GM06990 (cell line): ENCODE measurements around the gene SEPTIN1.

ENCODE experiments used
- DNase-seq: peaks from one replicate; pipeline ENCODE4 v3.0.0-alpha.2; 2011; ENCODE audit not compliant: insufficient read length; ENCODE audit errors: extremely low read depth
- H3K27me3 ChIP-seq: replicated peaks from 2 replicates; pipeline ENCODE4 v1.6.0; 2011; ENCODE audit warnings: low read length; ENCODE audit not compliant: control insufficient read depth, insufficient read depth
- H3K36me3 ChIP-seq: 2 replicates; pipeline ENCODE4 v1.5.1; 2011; ENCODE audit warnings: low read length; ENCODE audit not compliant: control insufficient read depth, insufficient read depth
- H3K4me3 ChIP-seq: replicated peaks from 2 replicates; pipeline ENCODE4 v1.5.1; 2011; ENCODE audit warnings: low read depth, mild to moderate bottlenecking, control low read depth, low read length
- TF ChIP-seq, protein P1 (sequence below): IDR thresholded peaks from 2 replicates; pipeline ENCODE4 v1.5.1; 2011; ENCODE audit warnings: low read length, control low read depth, mild to moderate bottlenecking, inconsistent platforms; ENCODE audit not compliant: insufficient read depth, poor library complexity, severe bottlenecking

SEPTIN1 gene

DNA sequence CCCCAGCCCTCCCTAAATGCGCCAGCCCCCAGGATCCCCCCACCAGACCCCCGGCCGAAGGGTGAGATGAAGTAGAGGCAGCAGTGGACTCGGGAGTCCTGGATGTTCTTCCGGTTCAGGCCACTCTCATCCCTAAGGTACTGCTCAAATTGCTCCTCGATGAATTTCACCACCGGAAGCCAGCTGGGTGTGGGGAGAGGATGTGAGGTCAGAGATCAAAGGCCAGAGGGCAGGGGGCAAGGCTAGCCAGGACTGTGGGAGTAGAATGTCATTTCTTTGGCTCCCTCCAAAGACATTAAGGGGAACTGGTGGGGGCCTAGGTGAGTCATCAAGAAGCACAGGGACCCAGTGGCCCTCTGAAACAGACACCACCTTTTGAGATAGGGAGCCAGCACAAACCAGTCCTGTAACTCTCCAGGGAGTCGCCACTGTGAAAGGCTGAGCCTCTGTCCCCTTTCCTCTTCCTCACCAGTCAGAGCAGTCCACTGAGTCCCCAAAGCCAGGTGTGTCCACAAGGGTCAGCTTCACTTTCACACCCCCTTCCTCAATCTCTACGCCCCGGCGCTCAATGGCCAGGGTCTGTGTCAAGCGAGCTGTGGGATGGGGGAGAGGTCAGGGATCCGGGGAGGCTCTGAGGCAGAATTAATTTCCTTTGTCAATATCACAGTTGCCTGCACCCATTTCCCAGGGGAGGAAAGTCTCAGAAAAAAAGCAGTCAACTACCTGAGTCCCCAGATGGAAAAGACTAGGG is 895 bp downstream of the SEPTIN1 start:
- Histone ChIP-seq H3K27me3 (no peaks in the 10 kb centered on the region), H3K36me3 (peaks cover 6% of the 10 kb centered on the region), H3K4me3 (peak overlapping the region; percentile 83)
- DNase-seq: no peak
- TF ChIP-seq, protein P1, sequence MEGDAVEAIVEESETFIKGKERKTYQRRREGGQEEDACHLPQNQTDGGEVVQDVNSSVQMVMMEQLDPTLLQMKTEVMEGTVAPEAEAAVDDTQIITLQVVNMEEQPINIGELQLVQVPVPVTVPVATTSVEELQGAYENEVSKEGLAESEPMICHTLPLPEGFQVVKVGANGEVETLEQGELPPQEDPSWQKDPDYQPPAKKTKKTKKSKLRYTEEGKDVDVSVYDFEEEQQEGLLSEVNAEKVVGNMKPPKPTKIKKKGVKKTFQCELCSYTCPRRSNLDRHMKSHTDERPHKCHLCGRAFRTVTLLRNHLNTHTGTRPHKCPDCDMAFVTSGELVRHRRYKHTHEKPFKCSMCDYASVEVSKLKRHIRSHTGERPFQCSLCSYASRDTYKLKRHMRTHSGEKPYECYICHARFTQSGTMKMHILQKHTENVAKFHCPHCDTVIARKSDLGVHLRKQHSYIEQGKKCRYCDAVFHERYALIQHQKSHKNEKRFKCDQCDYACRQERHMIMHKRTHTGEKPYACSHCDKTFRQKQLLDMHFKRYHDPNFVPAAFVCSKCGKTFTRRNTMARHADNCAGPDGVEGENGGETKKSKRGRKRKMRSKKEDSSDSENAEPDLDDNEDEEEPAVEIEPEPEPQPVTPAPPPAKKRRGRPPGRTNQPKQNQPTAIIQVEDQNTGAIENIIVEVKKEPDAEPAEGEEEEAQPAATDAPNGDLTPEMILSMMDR: no peak

DNA sequence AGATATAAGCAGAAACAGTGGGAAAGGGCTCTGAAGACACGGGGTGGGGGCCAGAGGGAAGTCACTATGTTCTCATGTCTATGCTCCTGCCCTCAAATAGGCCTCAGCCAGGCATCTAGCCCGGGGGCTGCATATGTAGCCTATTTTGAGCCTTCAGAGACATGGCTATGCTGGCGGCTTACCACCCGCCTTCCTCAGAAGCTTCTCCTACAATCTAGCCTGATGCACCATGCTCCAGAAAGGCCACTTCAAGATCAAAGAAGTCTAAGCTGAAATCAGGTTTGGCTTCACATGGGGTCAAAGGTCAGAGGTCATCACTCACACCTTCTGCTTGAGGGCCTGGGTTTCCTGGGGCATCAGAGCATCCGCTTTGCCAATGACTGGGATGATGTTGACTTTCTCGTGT is 1.6 kb downstream of the SEPTIN1 start:
- TF ChIP-seq, protein P1: no peak
- H3K27me3 ChIP-seq: no peaks in the 10 kb centered on the region
- DNase-seq: no peak
- H3K4me3 ChIP-seq: peak overlapping the region; percentile 83; the same call in 1 of the 2 replicates
- peaks cover 6% of the 10 kb centered on the region for H3K36me3 ChIP-seq

DNA sequence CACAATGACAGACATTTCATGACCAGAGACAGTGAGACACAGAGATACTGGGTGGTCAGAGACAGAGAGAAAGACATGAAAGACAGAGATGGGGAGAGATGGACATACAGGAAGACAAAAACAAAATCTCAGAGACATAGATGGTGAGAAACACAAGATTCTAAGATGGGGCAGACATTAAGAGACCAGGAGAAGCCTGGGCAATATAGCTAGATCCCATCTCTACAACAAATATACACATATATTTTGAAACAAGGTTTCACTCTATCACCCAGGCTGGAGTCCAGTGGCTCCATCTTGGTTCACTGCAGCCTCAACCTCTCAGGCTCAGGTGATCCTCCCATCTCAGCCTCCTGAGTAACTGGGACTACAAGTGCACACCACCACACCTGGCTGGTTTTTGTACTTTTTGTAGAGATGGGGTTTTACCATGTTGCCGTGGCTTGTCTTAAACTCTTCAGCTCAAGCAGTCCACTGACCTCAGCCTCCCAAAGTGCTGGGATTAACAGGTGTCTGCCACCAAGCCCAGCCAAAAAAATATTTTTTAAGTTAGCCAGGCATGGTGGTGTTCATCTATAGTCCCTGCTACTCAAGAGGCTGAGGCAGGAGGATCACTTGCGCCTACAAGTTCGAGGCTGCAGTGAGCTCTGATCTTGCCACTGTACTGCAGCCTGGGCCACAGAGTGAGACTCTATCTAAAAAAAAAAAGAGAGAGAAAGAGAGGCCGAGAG is 2.1 kb downstream of the SEPTIN1 start:
- TF ChIP-seq, protein P1: no peak
- no peak for DNase-seq
- Histone ChIP-seq H3K27me3 (no peaks in the 10 kb centered on the region), H3K4me3 (no peak overlapping the region), H3K36me3 (peaks cover 6% of the 10 kb centered on the region)

DNA sequence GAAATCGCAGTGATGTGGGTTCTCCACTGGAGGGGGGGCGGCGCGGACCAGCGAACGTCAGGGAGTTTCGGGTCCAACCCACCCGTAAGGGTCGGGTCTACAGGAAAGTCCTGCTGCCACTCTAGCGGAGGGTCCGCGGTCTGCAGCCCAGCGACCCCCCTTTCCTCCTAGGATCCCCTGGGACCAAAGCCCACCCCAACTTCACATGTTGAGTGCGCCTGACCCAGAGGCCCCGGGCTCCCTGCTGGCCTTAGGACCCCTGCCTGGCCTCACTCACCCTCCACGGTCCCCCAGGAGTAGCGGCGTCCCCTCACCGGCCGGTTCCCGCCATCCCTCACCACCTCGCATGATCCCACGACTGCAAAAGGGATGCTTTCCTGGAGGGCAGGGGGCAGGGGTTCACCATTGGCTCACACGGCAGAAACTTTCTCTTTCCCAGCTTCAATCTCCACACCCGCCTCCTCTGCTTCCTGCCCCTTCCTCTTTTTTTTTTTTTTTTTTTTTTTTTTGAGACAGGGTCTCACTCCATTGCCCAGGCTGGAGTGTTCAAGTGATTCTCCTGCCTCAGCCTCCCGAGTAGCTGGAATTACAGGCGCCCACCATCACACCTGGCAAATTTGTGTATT is 3.1 kb downstream of the SEPTIN1 start:
- TF ChIP-seq, protein P1: no peak
- no peak for DNase-seq
- Histone ChIP-seq H3K4me3 (peak overlapping the region; percentile 67), H3K36me3 (peaks cover 6% of the 10 kb centered on the region), H3K27me3 (no peaks in the 10 kb centered on the region)

DNA sequence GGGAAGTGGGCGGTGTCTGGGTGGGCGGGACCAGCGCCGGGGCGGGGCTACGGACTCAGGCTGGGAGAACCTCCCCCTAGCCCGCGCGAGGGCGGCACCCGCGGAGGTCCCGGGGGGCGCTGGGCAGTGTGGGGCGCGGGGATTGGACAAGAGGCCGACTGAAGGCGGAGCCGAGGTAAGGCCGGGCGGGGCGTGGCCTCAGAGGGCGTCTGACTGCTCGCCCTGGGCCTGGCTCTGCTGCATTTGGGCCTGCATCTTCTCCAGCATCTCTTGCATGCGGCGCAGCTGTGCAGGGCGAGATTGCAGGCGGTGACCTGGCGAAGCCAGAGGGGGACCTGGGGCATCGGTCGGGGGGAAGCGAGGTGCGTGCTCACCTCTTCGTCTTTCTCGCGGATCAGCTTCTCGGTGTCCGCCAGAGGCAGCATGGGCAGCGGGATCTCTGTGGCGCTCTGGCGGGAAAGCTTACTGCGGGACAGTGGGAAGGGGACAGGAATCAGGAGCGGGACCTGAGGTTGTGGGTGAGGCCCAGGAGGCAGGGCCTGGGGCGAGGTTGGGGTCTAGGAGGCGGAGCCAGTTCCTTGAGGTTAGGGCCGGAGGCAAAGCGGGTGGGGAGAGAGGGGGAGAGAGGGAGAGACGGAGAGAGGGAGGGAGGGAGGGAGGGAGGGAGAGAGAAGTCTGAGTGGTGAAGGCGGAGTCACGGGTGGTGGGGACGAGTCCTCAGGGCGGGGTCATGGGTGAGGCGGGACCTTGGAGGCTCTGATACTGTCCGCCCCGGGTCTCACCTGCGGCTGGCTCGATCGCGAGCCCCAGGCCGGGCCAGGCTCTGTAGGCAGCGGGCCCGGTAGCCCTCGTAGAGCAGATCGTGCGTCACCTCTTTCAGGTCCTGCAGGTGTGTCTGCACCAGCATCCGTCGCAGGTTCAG is 3.9 kb downstream of the SEPTIN1 start:
- TF ChIP-seq, protein P1: peak; percentile 12
- peak; percentile 98 for DNase-seq
- H3K4me3 ChIP-seq: peak overlapping the region; percentile 67
- H3K36me3 ChIP-seq: peaks cover 6% of the 10 kb centered on the region
- no peaks in the 10 kb centered on the region for H3K27me3 ChIP-seq
